Esophagus squamous epithelium (tissue), 4 donors: ENCODE data around the gene OR7G2.

Experiments
- CTCF ChIP-seq, 6 experiments: fragments of 450-650 bp in 4 of 6; fragments of 200-600 bp in 2 of 6; sonication (generic) in 2 of 6; IDR thresholded peaks; one replicate each; pipeline ENCODE4 v1.5.1; 2016 to 2019; ENCODE audit warnings: antibody characterized with exemption in 6 of 6, mild to moderate bottlenecking in 4 of 6, moderate library complexity in 4 of 6
- POLR2A ChIP-seq, 4 donors: fragments of 450-650 bp; IDR thresholded peaks; one replicate each; pipeline ENCODE4 v1.6.1; 2017; ENCODE audit warnings: antibody characterized with exemption in 4 of 4, mild to moderate bottlenecking in 4 of 4, moderate library complexity in 3 of 4

- TF ChIP-seq CTCF (IDR thresholded peaks at IDR 0.05) (no peak), POLR2A (IDR thresholded peaks at IDR 0.05) (no peak)
These were observed 42.7 kb upstream of the OR7G2 start for GRCh38 chr19:9149997-9150396.
